BJ (cell line): ENCODE measurements around the gene SERPINE1. TPM values are rescaled to one million over a fixed set of nuclear protein-coding genes. Genes with fewer than 3 reads are reported as not detected.

Source experiments
- CTCF ChIA-PET: fragments of 350-600 bp; formaldehyde crosslinking; extraction: SDS; loops from one replicate; lab custom pipeline; 2021; ENCODE audit warnings: antibody characterized with exemption, inconsistent platforms; lab: Yijun Ruan, JAX
- POLR2A ChIA-PET: fragments of 300-600 bp; sonication (Branson Sonifier 250); formaldehyde crosslinking; extraction: SDS; loops from one replicate; lab custom pipeline; 2021; ENCODE audit warnings: antibody characterized with exemption; lab: Charles Lee
- DNase-seq: peaks from one replicate; pipeline ENCODE4 v3.0.0-alpha.2; 2011; ENCODE audit warnings: low read depth
- H3K27me3 ChIP-seq: 2 replicates; pipeline ENCODE4 v1.6.0; 2011; ENCODE audit warnings: low read length; ENCODE audit not compliant: control insufficient read depth, insufficient read depth
- H3K36me3 ChIP-seq: 2 replicates; pipeline ENCODE4 v1.5.1; 2011; ENCODE audit warnings: low read length; ENCODE audit not compliant: control insufficient read depth, insufficient read depth
- H3K4me3 ChIP-seq: 2 replicates; pipeline ENCODE4 v1.5.1; 2011; ENCODE audit warnings: low read depth, mild to moderate bottlenecking, control low read depth, low read length
- CTCF ChIP-seq: IDR thresholded peaks from 2 replicates; pipeline ENCODE4 v1.5.1; 2011; ENCODE audit warnings: low read depth, mild to moderate bottlenecking, control low read depth, inconsistent platforms, low read length, moderate library complexity; ENCODE audit not compliant: insufficient read depth
- polyA plus RNA-seq: library from polyadenylated mRNA; depleted of rRNA; stranded (reverse); fragments of >200 nt; gene quantifications from 2 replicates; pipeline ENCODE4 v1.2.3, GENCODE V29; 2011

SERPINE1 gene
- polyA plus RNA-seq, 1 experiment = 1,433 TPM

- Histone ChIP-seq H3K36me3 (no peaks in the 10 kb centered on the region), H3K27me3 (no peaks in the 10 kb centered on the region), H3K4me3 (no peak overlapping the region)
- ChIA-PET CTCF (no interaction called here), POLR2A (no interaction called here)
- no peak for DNase-seq
- TF ChIP-seq CTCF = no peak
Measured at GRCh38 chr7:101106386-101106785, 20.5 kb upstream of the SERPINE1 start.

DNA sequence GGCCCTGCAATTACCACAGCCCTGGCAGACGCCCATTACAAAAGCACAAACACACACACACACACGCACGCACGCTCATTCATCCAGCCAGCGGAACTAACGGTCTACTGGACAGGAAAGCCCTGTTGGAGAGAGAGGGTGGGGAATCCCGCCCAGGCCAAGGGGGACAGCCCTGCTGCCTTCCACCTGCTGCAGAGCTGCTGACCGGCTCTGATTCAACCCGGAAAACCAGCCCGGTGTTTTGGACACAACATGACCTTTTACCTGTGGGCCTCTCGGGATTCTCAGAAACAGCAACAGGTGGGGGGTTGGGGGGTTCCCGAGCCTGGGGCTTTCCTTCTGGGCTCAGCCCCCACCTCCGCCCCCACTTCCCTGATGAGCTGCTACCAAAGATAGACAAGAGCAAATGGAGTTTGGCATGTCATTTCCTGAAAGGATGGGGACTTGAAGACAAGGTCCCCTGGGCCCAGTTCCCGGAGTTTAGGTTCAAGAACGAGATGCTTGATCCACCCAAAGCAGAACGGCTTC is 18.5 kb upstream of the SERPINE1 start:
- ChIA-PET POLR2A (no interaction called here), CTCF (interaction anchor here (1.1 kb wide), 1 partner anchor 35 kb away, joined by 3 read pairs; no protein-coding TSS in a partner anchor)
- TF ChIP-seq CTCF = no peak
- H3K36me3 ChIP-seq = no peaks in the 10 kb centered on the region
- no peak for DNase-seq
- no peak overlapping the region for H3K4me3 ChIP-seq
- no peaks in the 10 kb centered on the region for H3K27me3 ChIP-seq

DNA sequence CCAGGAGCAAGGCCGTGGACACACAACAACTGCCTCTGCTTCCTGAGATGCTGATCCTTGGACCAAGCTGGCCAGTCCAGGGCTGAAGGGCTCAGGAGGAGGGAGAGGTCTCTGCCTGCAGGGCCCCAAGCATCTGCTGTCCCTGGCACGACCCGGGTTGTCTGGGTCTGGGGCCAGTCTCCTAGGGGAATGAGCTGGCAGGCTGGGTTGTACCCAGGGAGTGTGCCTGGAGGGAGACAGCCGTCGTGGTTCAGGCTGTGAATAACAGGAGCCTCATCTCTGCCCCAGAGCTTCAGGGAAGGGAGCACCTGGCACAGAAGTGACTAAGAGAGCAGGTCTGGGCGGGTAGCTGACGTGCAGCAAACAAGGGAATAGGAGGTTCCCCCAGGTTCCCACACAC is 17.9 kb upstream of the SERPINE1 start:
- no peak for TF ChIP-seq CTCF
- DNase-seq = no peak
- ChIA-PET POLR2A (no interaction called here), CTCF (interaction anchor here (0.7 to 1.1 kb wide), 2 partner anchors 14 to 35 kb away, joined by 3 read pairs; no protein-coding TSS in a partner anchor)
- Histone ChIP-seq H3K4me3 (no peak overlapping the region), H3K36me3 (no peaks in the 10 kb centered on the region), H3K27me3 (no peaks in the 10 kb centered on the region)

DNA sequence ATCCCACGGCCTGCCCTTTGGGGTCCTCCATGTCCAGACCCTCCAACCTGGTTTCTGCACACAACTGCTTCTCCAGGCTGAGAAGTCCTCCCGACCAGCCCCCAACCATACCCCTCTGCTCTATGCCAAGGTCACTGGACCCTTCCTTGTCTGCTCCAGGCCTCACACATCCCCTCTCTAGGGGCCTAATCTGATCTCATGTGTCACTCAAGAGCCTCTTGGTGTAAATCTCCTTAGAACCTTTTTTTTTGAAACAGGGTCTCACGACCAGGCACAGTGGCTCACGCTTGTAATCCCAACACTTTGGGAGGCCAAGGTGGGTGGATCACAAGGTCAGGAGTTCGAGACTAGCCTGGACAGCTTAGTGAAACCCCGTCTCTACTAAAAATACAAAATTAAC is 17.5 kb upstream of the SERPINE1 start:
- no peaks in the 10 kb centered on the region for H3K36me3 ChIP-seq
- H3K4me3 ChIP-seq = no peak overlapping the region
- ChIA-PET CTCF (interaction anchor here (0.7 to 1.2 kb wide), 3 partner anchors 8 to 34 kb away, joined by 3 read pairs; no protein-coding TSS in a partner anchor), POLR2A (no interaction called here)
- TF ChIP-seq CTCF = no peak
- no peaks in the 10 kb centered on the region for H3K27me3 ChIP-seq
- DNase-seq = no peak

- POLR2A ChIA-PET = no interaction called here
- no peak for DNase-seq
- H3K27me3 ChIP-seq = no peaks in the 10 kb centered on the region
- CTCF ChIA-PET = interaction anchor here (0.9 to 2.7 kb wide), 4 partner anchors 10 to 236 kb away, joined by 4 to 11 read pairs (median 5); partner anchors contain the start of gene SRRT
- no peak for TF ChIP-seq CTCF
- H3K36me3 ChIP-seq = no peaks in the 10 kb centered on the region
- H3K4me3 ChIP-seq = no peak overlapping the region
Measured at GRCh38 chr7:101111261-101111660, 15.6 kb upstream of the SERPINE1 start.
